Choroid plexus epithelial cell (primary cell): Measurements from ENCODE around the gene ZNF341.

Source experiments
- DNase-seq: peaks from one replicate; pipeline ENCODE4 v3.0.0-alpha.2; 2010; ENCODE audit warnings: low read depth
- H3K4me3 ChIP-seq: 2 replicates; pipeline ENCODE4 v1.5.1; 2011; ENCODE audit warnings: low read depth, mild to moderate bottlenecking, control low read depth, low read length, moderate library complexity
- TF ChIP-seq, protein P1 (sequence below): conservative IDR thresholded peaks from 2 replicates; pipeline ENCODE4 v1.5.1; 2011; ENCODE audit warnings: low read depth, mild to moderate bottlenecking, control low read depth, inconsistent platforms, low read length, moderate library complexity

The ZNF341 gene

GRCh38 chr20:33836277-33836676 is 104.5 kb downstream of the ZNF341 start:
- DNase-seq: no peak
- TF ChIP-seq, protein P1, sequence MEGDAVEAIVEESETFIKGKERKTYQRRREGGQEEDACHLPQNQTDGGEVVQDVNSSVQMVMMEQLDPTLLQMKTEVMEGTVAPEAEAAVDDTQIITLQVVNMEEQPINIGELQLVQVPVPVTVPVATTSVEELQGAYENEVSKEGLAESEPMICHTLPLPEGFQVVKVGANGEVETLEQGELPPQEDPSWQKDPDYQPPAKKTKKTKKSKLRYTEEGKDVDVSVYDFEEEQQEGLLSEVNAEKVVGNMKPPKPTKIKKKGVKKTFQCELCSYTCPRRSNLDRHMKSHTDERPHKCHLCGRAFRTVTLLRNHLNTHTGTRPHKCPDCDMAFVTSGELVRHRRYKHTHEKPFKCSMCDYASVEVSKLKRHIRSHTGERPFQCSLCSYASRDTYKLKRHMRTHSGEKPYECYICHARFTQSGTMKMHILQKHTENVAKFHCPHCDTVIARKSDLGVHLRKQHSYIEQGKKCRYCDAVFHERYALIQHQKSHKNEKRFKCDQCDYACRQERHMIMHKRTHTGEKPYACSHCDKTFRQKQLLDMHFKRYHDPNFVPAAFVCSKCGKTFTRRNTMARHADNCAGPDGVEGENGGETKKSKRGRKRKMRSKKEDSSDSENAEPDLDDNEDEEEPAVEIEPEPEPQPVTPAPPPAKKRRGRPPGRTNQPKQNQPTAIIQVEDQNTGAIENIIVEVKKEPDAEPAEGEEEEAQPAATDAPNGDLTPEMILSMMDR: no peak

DNA sequence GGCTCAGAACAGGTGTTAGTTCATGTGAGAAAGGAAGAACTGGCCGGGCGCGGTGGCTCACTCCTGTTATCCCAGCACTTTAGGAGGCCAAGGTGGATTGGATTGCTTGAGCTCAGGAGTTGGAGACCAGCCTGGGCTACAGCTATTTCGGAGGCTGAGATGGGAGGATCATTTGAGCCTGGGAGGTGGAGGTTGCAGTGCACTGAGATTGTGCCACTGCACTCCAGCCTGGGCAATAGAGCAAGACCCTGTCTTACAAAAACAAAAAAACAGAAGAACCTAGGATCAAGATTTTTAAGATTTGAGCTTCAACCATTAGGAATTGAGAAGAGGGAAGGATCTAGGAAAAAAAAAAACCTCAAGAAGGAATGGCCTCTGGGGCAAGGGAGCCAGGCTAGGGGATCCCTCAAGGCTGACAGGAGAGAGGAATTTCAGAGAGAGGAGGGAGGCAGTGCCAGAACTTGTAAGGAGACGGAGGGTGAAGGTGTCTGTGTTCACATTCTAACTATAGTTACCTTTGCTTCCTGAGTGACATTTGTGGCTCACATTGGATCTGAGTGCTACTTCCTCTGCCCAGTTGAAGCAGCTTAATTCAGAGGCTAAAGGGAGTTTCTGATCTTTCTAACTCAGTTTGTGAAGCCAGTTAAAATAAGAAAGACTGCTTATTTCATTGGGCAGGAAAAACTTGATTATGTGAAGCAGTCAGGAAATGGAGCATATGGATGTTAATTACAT is 105.5 kb downstream of the ZNF341 start:
- DNase-seq: no peak
- no peak overlapping the region for H3K4me3 ChIP-seq
- TF ChIP-seq, protein P1: no peak

More at GRCh38 chr20:33836277-33836676, 104.5 kb downstream of the ZNF341 start:
- no peak overlapping the region for H3K4me3 ChIP-seq

DNA sequence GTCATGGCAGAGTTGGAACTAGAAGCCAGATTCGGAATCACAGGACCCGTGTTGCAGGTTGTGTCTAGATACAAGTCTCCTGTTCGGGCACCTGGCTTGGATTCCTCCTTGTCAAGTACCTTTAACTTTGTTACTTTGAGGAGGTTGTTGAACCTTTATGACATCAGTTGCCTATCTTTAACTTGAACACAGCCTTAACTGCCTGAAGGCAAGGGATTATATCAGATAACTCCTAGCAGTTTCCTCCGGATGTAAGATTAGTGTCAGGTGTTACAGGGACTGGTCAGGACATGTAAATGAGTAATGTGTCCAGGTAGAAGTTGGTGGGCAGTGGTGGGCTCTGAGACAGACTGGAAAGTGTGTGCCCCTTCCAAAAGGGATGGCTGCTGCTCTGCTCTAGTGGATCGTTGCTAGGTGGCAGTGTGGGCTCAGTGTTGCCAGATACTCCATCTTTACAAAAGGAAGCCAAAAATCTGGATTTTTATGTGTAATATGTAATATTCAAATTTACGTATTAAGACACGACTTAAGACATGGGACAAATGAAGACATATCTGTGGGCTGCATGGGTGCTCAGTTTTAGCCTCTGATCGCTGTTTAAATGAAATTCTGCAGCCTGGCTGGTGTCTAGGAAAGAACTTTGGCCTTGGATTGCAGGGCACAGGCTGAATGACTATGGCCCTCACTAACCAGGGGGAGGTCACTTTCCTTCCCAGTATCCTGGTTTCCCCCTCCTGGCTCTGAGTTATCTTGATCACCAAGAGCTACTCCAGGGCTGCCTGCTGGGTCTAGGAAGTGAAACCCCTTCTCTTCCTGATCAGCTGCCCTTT is 106.5 kb downstream of the ZNF341 start:
- TF ChIP-seq, protein P1: peak; percentile 30
- DNase-seq: no peak
- H3K4me3 ChIP-seq: no peak overlapping the region

- H3K4me3 ChIP-seq: no peak overlapping the region
- DNase-seq: no peak
- TF ChIP-seq, protein P1: no peak
These were observed 107.8 kb downstream of the ZNF341 start for GRCh38 chr20:33839591-33839990.

DNA sequence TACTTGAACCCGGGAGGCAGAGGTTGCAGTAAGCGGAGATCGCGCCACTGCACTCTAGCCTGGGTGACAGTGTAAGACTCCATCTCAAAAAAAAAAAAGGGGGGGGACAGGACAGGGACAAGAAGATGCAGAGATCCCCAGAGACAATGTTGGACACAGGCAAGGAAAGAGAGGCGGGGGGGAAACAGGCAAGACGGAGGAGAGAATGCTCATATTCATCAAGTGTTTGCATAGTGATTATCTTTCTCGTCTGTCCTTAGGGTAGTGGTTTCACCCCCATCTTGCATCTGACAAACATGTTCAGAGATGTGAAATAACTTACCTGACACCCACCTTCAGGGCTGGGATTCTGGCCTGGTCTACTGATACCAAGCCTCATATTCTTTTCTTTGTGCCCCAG is 108.4 kb downstream of the ZNF341 start:
- DNase-seq: no peak
- TF ChIP-seq, protein P1: no peak
- H3K4me3 ChIP-seq: no peak overlapping the region

- no peak for DNase-seq
- TF ChIP-seq, protein P1: no peak
- no peak overlapping the region for H3K4me3 ChIP-seq
These were observed 109.1 kb downstream of the ZNF341 start for GRCh38 chr20:33840759-33841435.
